WI38 (cell line): ENCODE data around the gene TYW1.
"Not testable (repeated sequence)": the region's sequence is repeated elsewhere in the genome, so short reads cannot be mapped to it uniquely, and the experiment has no call there.

Experiments used
- H3K4me3 ChIP-seq: 2 replicates; pipeline ENCODE4 v1.5.1; 2011; ENCODE audit warnings: low read depth, mild to moderate bottlenecking, control low read depth, low read length
- TF ChIP-seq, protein P1 (sequence below): IDR thresholded peaks from 2 replicates; pipeline ENCODE4 v1.5.1; 2012; ENCODE audit warnings: low read depth, mild to moderate bottlenecking, control low read depth, low read length

Gene TYW1

DNA sequence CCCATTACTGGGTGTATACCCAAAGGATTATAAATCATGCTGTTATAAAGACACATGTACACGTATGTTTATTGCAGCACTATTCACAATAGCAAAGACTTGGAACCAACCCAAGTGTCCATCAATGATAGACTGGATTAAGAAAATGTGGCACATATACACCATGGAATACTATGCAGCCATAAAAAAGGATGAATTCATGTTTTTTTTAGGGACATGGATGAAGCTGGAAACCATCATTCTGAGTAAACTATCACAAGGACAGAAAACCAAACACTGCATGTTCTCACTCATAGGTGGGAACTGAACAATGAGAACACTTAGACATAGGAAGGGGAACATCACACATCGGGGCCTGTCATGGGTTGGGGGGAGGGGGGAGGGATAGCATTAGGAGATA, 94.4 kb downstream of the TYW1 start:
- not testable (repeated sequence) for H3K4me3 ChIP-seq

DNA sequence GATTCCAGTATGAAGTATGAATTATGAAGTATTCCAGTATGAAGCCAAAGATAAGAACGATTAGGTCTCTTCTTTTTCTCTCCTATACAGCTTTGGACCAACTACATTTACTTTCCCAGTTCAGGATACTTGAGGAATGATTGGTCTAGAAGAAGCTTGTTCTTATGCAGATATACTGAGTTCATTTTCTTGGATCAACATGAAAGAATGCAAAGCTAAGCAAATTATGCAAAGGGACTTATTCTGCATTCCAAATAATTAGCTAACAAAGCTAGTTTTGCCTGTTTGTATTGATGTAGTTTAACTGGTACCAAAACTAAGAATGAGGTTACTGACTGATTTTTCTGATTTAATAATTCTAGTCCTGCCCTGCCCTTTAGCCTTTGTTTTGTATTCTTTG, 101.4 kb downstream of the TYW1 start:
- H3K4me3 ChIP-seq = not testable (repeated sequence)

DNA sequence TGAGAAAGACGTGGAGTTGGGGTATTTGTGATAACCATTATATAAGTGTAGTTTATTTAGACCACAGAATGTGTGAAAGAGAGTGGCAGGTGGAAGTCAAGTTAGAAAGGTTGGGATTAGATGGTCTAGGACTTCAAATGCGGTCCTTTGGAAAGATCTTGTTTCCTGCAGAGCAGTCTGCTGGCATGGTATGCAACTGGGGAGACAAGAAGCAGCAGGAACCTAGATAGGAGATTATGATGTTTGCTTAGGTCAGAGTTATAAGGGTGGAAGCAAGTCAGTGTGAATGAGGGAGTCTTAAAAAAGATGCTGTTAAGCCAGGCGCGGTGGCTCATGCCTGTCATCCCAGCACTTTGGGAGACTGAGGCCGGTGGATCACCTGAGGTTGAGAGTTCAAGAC, 102.8 kb downstream of the TYW1 start:
- not testable (repeated sequence) for H3K4me3 ChIP-seq

DNA sequence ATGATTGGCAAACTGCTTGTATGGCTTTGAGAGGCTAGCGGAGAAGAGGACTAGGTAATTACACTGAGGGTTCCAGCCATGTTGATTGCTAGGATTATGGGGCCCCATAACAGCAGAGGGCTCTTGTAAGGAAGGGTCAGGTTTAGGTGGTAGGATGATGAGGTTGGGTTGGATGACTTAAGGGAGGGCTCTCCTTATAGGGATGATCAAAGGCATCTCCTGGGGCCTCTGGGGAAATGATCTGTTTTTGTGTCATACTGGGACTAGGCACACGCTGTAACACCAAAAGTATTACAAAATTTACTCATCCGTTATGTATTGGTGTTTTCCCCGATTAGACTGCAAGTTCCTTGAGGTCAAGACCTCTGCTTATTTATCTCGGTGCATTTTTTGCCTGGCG, 103.4 kb downstream of the TYW1 start:
- not testable (repeated sequence) for H3K4me3 ChIP-seq

DNA sequence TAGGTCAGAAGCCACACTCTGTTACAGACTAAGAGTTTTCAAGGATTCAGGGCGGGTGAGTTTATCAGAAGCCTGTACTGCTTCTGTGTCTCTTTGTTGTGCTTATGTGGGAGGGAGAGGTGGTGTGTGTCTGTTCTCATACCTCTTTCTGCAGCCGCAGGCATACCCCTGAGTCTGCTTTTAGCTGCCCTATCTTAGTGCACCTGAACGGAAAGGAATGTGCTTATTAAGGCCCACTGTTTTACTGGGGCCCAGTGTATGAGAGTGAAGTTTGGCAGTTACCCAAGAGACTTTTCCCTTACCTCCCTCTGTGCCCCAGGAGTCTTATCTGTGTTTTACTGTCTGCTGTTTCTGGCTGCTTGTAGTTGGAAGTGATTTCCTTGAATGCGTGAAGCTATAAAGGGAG, 104.3 kb downstream of the TYW1 start:
- TF ChIP-seq, protein P1, sequence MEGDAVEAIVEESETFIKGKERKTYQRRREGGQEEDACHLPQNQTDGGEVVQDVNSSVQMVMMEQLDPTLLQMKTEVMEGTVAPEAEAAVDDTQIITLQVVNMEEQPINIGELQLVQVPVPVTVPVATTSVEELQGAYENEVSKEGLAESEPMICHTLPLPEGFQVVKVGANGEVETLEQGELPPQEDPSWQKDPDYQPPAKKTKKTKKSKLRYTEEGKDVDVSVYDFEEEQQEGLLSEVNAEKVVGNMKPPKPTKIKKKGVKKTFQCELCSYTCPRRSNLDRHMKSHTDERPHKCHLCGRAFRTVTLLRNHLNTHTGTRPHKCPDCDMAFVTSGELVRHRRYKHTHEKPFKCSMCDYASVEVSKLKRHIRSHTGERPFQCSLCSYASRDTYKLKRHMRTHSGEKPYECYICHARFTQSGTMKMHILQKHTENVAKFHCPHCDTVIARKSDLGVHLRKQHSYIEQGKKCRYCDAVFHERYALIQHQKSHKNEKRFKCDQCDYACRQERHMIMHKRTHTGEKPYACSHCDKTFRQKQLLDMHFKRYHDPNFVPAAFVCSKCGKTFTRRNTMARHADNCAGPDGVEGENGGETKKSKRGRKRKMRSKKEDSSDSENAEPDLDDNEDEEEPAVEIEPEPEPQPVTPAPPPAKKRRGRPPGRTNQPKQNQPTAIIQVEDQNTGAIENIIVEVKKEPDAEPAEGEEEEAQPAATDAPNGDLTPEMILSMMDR = no peak
- no peak overlapping the region for H3K4me3 ChIP-seq

DNA sequence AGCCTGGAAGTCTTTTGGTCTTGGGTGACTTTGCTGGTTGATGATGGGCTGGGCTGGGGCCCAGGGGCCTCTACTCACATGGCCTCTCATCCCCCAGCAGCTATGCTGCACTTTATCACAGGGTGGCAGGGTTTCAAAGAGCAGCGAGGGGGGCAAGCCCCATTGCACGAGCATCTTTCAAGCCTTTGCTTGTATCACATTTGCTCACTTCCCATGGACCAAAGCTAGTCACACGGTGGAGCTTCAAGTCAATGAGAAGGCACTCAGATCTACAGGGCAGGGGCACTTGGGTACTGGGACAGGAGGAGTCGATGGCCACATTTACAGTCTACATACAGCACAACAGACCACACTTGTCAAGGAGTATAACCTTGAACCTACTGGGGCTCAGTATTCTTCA, 108.3 kb downstream of the TYW1 start:
- H3K4me3 ChIP-seq = not testable (repeated sequence)

DNA sequence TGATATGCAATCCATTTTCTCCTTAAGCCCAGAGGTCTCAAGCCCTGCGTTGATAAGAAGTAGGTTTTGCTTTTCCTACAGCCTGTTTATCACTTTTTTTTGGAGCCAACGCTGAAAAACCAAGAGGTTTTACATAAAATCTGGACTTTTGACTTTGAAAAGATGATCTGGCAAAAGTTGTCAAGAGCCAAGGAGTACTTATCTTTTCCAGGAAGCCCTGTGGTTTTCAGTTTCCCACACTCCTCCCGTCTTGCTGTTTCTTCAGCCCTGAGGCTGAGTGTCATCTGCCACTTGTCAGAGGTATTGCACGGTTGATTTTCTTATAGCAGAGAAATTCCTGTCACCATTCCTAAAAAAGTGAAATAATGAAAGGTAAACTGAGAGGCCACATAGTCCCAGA, 108.7 kb downstream of the TYW1 start:
- H3K4me3 ChIP-seq = no peak overlapping the region
- TF ChIP-seq, protein P1 = no peak

DNA sequence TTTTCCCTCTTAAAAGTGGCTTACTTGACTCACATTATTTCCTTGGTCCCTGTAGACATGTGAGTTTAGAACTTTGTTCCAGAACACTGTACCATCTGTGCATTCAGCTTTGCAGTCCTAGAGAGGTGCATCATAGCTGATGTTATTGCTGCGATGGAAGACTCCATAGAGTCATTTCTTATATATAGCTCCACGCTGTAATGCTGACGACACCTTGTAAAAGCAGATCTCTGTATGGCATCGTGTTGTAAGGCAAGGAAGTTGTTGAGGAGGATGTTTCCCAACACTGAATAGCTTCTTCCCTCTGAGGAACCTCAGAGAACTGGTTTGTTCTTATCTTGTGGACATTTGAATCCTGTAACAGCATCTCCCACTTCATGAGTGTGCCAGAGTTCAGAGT, 109.6 kb downstream of the TYW1 start:
- H3K4me3 ChIP-seq = not testable (repeated sequence)

DNA sequence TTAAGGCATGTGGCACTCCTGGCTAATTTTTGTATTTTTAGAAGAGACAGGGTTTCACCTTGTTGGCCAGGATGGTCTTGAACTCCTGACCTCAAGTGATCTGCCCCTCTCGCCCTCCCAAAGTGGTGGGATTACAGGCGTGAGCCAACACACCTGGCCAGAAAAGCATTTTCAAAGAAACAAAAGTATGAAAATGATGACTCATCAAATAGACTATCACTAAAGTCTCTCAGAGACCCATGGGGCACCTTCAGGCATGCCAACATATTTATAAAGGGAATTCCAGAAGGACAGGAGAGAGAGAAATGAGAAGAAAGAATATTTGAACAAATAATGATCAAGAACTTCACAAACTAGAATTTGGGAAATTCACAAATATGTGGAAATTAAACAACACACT, 114.7 kb downstream of the TYW1 start:
- H3K4me3 ChIP-seq = not testable (repeated sequence)

DNA sequence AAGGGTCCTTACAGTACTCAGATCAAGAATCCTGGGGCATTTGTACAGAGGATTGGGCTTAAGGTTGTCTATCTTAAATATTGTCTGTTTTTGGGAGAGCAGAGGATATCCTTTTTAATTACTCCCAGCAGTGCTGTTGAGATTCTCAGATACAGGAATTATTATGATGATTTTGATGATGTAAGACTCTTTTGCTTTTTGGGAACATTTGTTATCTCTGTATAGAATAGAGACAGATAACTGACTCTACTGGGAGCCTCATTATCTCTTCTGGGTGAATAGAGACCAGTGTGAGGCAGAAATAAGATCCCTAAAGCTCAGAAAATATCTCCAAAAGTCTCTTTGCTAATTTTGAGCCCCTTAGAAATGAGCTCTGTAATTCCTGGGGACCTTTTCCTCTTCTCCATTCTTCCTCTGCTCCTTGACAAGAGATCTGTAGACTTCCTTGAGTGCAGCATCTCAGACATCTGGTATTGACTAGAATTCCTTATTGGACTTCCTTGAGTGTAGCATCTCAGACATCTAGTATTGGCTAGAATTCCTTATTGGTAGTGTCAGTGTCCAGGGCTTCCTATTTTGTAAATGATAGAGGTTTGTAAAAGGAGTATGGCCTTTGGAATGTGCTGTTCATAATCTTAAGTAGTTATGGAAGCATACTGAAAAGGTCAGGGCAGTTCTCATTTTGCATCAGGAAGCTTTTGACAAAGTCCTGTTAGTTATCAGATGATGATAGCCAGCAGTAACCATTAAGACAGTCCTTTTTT, 118.0 kb downstream of the TYW1 start:
- not testable (repeated sequence) for H3K4me3 ChIP-seq

DNA sequence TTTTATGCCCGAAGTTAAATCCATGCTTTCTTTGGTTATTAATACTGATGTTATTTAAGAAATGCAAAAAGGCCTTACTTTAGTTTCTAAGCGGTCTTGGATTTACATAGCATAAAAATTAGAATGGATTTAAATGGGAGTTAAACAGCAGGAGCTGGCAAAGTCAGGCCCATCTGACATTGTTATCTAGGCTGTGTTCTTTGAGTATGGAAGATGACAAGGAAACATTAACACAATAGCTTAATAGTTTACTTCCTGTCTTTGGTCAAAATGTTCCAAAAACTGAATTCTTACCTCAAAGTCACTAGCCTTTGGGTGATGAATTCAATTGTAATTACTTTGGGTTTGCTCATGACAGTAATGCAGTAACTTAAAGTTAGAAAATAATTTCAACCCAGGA, 123.9 kb downstream of the TYW1 start:
- not testable (repeated sequence) for H3K4me3 ChIP-seq

DNA sequence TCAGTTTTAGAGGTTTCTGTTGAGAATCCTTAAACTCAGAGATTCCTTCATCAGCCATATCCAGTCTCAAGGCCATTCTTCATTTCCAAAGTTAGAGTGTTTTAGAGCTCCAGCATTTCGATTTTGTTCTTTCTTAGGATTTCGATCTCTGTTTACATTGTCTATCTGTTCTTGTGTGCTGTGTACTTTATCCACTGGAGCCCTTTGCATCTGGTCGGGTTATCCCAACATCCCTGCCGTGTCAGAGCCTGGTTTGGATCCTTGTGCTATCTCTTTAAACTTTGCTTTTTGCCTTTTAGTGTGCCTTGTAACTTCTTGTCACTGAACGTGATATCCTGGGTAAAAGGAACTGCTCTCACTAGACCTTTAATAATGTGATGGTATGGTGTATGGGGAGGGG, 131.6 kb downstream of the TYW1 start:
- not testable (repeated sequence) for H3K4me3 ChIP-seq

DNA sequence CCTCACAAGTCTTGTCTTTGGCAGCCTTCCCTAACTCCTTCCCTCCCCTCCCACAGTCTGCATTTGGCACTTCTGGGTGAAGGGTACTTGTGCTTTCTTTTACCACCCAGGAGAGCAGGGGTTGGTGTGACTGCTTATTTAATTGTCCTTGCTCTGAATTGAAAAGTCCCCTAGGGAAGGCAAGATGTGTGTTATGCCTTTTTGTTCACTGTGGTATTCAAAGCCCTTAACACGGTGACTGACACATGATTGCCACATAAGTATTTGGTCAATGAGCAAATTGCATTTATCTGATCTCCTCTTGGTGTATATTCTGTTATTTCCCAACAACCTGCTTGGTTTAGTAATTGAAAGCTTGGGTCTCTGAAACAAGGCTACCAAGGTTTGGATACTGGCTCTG, 134.1 kb downstream of the TYW1 start:
- not testable (repeated sequence) for H3K4me3 ChIP-seq

DNA sequence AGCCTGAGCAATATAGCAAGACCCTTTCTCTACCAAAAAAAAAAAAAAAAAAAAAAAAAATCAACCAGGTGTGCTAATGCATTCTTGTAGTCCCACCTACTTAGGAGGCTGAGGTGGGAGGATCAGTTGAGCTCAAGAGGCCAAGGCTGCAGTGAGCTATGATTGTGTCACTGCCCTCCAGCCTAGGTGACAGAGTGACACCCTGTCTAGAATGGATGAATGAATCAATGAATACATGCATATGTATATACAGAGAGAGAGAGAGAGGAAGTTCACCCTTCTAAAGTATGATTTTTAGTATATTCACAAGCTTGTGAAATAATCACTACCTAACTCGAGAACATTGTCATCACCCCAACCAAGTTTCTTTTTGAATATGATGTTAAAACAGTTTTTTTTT, 138.3 kb downstream of the TYW1 start:
- not testable (repeated sequence) for H3K4me3 ChIP-seq

DNA sequence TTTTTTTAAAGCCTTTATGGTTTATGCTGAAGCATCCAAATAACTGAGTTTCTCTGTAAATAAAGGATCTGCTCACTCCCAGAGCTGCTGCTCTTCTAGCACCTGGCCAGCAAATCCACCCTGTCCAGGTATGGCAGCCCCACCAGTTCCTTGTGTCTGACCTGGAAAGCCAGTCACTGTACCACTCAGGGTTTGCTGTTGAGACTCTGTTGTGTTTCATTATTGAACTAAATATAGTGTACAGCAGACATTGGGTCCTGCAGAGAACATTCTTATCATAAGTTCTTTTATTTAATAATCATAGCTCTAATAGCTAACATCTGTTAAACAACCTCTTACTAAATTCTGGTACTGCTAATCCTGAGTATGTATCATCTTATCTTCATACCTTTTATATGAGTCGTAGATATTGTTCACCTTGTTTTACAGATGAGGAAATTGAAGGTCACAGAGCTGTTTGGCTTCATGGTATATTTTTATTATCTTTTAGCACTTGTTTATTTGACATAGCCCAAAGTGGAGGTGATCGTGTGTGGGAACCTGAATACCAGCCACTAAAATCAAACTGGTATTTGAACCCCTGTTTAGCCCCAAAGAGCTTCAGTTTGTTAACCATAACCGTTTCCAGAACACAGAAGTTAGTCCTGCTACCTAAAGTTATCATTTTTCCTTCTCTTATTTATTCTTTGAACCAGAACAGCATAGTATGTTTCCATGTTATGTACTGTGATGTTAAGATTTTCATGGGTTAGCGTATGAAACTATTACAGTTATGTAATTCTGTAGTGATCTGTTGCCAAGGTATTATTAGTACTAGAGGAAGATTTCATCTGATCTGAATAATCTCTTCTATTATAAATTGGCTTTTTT, 139.2 kb downstream of the TYW1 start:
- not testable (repeated sequence) for H3K4me3 ChIP-seq

DNA sequence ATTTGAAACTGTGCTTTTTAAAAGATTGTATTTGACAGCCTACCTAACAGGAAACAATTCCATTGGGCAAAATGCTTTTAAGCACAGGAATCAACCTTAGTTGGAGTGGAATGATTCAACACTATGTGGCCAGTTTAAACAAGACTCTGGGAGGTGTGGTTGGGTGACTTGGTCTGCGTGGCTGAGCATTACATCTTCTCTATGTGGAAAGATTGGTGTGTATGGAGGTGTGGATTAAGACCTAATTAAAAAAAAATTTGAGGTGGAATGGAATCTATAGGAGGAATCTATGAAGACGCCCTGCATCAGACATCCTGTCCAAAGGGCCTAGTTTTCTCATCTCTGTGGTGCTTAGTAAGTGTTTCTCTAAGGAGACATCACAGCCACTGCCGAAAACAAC, 140.9 kb downstream of the TYW1 start:
- not testable (repeated sequence) for H3K4me3 ChIP-seq

DNA sequence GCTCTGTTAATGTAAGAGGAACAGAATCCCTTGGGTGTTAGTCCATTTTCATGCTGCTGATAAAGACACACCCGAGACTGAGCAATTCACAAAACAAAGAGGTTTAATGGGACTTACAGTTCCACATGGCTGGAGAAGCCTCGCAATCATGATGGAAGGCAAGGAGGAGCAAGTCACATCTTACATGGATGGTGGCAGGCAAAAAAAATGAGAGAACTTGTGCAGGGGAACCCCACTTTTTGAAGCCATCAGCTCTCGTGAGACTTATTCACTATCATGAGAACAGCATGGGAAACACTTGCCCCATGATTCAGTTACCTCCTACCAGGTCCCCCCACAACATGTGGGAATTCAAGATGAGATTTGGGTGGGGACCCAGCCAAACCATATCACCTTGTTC, 143.2 kb downstream of the TYW1 start:
- H3K4me3 ChIP-seq = not testable (repeated sequence)

DNA sequence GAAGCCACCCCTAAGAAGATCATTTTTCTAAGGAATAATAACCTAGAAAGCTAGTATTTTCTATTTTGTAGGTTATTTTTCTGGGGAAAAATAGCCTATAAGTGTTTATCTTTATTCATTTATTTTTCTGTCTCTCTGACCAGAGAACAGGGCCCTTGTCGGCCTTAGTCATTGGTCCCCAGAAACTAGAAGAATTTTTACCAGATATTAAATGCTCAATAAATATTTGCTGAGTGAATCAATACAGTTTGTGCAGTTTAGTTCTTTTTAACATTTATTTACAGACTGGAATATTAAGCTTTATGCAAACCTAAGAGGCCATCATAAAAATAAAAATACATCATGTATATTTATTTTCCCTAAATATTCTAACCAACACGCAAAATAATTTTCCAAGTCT, 144.4 kb downstream of the TYW1 start:
- H3K4me3 ChIP-seq = not testable (repeated sequence)
